AG10803 (cell line): ENCODE measurements around the gene MEX3B.
A peak's percentile ranks its signal among the peaks of the same experiment; 100 is the strongest.

ENCODE experiments used
- DNase-seq: peaks from one replicate; pipeline ENCODE4 v3.0.0; 2010; ENCODE audit warnings: low read depth
- H3K4me3 ChIP-seq: 2 replicates; pipeline ENCODE4 v1.5.1; 2011; ENCODE audit warnings: mild to moderate bottlenecking, low read length, control low read depth
- CTCF ChIP-seq: conservative IDR thresholded peaks from 2 replicates; pipeline ENCODE4 v1.5.1; 2011; ENCODE audit warnings: mild to moderate bottlenecking, low read length, control low read depth, inconsistent platforms

MEX3B gene

DNA sequence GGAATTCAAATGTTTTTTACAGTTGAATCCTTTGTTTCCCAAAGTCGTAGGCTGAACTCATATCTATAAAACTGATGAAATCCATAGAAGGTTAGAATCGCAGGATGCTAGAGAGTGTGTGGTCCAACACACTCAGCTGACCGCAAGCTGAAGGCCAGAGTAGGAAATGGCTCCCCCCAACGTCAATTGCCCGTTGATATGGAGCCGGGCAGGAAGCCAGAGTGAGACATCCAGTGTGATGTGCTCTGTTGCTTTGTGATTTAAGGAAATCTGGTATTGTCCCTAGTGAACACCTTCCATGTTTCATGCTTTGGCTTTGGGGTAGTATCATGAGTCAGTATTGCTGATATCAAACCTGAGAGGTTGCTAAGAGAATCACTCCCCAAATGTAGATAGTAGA, 5.8 kb upstream of the MEX3B start:
- no peak for TF ChIP-seq CTCF
- no peak for DNase-seq
- H3K4me3 ChIP-seq: no peak overlapping the region

GRCh38 chr15:82048811-82049210, 3.0 kb upstream of the MEX3B start:
- no peak for DNase-seq
- no peak overlapping the region for H3K4me3 ChIP-seq
- no peak for TF ChIP-seq CTCF

GRCh38 chr15:82047453-82048400, 1.9 kb upstream of the MEX3B start:
- no peak for TF ChIP-seq CTCF
- DNase-seq: no peak
- H3K4me3 ChIP-seq: peak overlapping the region; percentile 61

DNA sequence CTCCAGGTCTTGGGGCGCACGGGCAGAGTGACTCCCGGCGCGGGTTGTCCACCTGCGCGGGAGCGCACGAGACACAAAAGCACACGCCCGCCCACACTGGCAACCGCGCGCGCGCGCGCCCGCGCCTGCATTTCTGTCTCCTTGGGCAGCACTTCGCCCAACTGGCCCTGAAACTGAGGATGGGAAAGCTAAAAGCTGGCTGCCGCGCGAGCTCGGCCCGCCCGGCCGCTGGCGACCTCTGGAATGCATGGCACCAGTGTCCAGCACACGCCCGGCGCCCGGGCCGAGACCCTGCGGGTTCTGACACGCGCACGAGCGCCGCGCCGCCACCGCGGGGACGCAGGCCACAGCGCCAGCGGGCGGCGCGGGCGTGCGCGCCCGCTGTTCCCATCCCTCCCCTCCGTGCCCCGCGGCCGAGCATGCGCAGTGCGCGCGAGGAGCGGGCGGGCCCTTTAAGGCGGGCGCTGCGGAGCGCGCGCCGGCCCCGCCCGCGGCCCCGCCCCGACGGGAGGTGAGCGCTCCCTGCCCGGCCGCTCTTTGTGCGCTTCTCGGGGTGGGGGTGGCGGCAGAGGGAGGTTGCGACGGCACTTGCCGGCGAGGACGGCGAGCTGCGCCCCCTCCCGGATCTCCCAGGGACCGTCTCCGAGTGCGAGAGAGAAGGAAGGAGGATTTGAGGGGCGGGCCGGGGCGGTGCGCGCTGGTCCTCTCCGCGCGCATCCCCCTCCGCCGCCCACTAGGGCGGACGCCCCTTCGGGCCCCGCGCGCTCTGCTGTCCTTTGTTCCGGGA, 1.0 kb upstream of the MEX3B start:
- peak; percentile 86 for DNase-seq
- peak; percentile 58 for TF ChIP-seq CTCF
- H3K4me3 ChIP-seq: peak overlapping the region; percentile 82

DNA sequence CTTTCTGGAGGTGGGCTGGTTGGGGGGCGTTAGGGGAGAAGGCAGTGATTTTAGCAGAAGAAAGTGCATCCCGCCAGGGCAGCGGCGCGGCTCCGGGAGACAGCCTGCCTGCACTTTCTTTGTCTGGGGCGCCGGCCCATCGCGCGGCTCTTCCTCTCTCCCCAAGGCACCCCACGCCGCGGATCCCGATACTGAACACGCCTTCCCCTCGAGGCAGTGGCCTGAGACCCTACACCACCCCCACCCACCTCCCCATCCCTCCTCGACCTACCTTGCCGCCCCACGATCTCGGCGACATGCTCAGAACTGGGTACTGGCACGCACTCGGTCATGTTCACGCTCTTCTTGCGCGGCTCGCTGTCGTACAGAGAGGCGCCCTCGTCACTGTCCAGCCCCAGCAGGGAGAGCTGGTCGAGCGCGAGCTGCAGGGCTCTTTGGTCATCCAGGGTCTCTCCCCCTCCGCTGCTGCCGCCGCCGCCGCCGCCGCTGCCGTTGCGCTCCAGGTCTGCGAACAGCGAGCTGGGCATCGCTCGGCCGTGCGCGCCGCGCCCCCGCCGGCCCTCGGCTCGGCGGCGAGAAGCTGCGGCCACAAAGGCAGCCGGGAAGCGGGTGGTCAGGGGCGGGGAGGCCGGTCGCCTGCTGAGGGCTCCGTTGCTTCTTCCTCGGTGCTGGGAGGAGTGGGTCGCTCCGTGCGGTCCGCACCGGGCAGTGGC, 483 bp downstream of the MEX3B start:
- H3K4me3 ChIP-seq: peak overlapping the region; percentile 82
- peak; percentile 46 for DNase-seq
- TF ChIP-seq CTCF: no peak

- TF ChIP-seq CTCF: no peak
- DNase-seq: peak; percentile 64
Measured at GRCh38 chr15:82044373-82045178, 1.2 kb downstream of the MEX3B start.

More at GRCh38 chr15:82044373-82045178, 1.2 kb downstream of the MEX3B start:
- H3K4me3 ChIP-seq: peak overlapping the region; percentile 82
